GM19193 (cell line): Measurements from ENCODE around the gene STX1B.

Experiments
- POLR2A ChIP-seq: IDR thresholded peaks from 4 replicates; pipeline ENCODE4 v1.6.1; 2011; ENCODE audit not compliant: insufficient read depth, insufficient read length; ENCODE audit errors: extremely low read depth

The STX1B gene

GRCh38 chr16:30976486-30976885, 34.0 kb downstream of the STX1B start:
- no peak for TF ChIP-seq POLR2A

DNA sequence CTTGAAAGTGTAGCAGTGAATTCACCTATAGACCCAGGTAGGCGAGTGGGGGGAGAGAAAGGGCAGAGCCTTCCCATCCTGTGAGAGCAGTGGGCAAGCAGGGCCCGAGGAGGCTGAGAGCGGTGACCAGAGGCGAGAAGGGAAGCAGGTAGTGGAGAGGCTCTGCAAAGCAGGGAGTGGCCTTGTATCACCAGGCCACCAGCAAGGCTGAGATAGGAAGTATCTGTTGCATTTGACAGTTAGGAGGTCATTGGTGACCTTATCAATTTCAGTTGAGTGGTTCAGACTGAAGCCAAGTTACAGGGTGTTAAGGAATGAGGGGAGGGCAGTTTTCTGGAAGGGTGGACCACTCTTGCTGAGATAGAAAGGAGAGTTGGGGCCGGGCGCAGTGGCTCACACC, 36.1 kb downstream of the STX1B start:
- TF ChIP-seq POLR2A = no peak

DNA sequence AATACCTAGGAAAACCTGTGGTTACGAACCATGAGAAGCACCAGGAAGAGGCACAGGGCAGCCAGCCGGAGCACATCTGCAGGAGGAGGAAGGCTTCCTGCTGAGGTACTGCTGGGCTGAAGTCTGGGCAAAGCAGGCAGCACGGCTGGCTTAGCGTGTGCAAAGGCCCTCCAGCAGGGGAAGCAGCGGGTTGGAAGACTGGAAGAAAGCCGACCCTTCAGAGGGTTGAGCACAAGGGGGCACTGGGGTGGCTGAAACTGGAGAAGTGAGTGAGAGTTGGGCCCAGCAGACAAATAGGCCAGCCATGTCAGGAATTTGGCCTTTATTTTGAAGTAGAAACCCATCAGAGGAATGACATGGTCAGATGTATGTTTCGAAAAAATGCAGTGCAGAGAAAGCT, 37.6 kb downstream of the STX1B start:
- no peak for TF ChIP-seq POLR2A

GRCh38 chr16:30971298-30971697, 39.1 kb downstream of the STX1B start:
- no peak for TF ChIP-seq POLR2A

DNA sequence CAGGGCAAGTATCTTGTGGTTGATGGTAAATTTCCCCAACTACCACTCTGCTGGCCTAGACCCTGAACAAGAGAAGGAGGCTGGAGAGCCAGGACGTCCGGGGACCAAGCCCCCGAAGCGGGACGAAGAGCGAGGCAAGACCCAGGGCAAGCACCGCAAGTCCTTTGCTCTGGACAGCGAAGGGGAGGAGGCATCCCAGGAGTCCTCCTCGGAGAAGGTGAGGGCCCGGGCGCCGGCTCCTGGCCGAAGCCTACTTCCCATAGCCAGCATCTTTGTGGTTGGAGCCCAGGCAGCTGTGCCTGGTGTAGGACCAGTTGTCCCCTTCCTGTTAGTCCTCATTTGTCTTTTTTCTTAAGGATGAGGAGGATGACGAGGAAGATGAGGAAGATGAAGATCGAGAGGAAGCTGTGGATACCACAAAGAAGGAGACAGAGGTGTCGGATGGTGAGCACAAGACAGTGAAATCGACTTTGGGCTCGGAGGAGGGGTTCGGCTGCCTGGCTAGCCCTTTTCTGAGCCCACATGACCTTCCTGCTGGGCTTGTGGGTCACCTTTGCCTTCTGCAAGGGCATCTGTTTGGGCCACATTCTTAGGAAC, 41.1 kb downstream of the STX1B start:
- TF ChIP-seq POLR2A = no peak

DNA sequence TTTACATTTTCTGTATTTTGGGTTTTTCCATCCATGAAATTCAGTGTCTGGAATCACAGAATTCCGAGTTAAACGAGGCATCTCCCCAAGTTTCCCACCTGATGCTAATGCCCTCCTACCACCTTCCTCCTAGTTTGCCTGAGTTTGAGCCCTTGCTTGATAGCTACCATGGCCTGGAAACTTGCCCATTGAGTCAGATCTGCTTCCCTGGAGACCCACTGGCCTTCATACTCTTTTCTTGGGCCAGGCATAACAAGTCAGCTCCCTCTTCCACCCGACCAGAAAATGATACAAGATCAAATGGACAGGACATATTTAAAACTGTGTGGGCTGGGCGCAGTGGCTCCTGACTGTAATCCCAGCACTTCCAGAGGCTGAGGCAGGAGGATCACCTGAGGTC, 42.6 kb downstream of the STX1B start:
- TF ChIP-seq POLR2A = no peak

- TF ChIP-seq POLR2A = no peak
These were observed 44.3 kb downstream of the STX1B start for GRCh38 chr16:30966033-30966619.

- TF ChIP-seq POLR2A = no peak
These were observed 45.0 kb downstream of the STX1B start for GRCh38 chr16:30965436-30965835.

GRCh38 chr16:30964574-30965226, 45.7 kb downstream of the STX1B start:
- no peak for TF ChIP-seq POLR2A

DNA sequence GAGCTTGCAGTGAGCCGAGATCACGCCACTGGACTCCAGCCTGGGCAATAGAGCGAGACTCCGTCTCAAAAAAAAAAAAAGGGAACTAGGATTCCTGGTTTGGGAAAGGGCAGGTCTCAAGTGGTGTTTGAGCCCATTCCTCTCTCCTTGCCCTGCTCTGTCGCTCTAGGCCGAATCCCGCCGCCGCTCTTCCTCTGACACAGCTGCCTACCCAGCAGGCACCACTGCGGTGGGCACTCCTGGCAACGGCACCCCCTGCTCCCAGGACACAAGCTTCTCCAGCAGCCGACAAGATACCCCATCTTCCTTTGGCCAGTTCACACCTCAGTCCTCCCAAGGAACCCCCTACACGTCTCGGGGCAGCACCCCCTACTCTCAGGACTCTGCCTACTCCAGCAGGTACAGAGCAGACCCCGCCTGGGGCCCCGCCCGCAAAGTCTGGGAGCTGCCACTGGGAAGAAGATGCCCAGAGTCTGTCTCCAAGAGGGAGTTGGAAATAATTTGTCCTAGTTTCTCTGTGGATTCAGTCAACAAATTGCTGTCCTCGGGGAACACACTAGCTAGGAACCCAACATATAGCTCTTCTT, 46.4 kb downstream of the STX1B start:
- TF ChIP-seq POLR2A = no peak

DNA sequence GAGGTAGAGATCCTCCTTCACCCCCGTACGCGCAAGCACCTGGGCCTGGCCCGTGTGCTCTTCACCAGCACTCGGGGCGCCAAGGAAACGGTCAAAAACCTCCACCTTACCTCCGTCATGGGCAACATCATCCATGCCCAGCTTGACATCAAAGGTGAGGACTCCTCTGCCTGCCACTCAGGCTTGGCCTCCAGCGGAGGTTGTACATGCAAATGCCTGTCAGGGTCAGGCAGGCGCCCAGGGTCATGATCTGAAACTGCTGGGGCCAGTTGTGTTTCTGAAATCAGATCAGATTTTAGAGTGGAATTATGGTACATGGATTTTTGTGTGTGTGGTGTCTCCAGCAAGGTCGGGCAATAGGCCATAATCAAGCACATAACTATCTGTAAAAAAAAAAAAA, 49.1 kb downstream of the STX1B start:
- TF ChIP-seq POLR2A = no peak

- TF ChIP-seq POLR2A = no peak
These were observed 52.0 kb downstream of the STX1B start for GRCh38 chr16:30958175-30959079.

GRCh38 chr16:30957456-30958174, 52.8 kb downstream of the STX1B start, which contains the start of gene SETD1A:
Gene SETD1A (plus strand): TSS chr16:30957754. CDS start chr16:30958732, 978 bp downstream.
- TF ChIP-seq POLR2A = peak; percentile 34
